NCI-H2107 treated with DMSO at 0.1 percent for 48 hours (cell line): Measurements from ENCODE around the gene UGT8.

Experiments
- DNase-seq: peaks from one replicate; lab custom pipeline; 2025; ENCODE audit not compliant: unreplicated experiment; lab: John Stamatoyannopoulos, UW

UGT8 gene

DNA sequence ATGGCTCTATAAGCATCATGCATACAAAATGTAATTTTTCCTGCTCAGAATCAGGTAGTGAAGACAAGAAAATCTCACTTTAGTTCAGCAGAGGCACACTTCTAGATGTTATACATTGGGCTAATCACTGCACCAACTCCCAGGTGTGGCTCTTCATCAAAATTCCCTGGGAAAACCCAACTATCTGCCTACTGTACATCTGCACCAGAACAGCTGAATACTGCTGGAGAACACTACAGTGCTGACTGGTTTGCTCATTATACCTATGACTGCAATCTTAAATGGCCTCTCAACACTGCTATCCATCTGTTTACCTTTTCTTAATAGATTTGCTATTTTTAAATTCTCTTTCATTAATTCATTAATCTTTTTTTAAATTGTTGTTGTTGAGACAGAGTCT lies 92.0 kb downstream of the UGT8 start:
- DNase-seq = no peak

DNA sequence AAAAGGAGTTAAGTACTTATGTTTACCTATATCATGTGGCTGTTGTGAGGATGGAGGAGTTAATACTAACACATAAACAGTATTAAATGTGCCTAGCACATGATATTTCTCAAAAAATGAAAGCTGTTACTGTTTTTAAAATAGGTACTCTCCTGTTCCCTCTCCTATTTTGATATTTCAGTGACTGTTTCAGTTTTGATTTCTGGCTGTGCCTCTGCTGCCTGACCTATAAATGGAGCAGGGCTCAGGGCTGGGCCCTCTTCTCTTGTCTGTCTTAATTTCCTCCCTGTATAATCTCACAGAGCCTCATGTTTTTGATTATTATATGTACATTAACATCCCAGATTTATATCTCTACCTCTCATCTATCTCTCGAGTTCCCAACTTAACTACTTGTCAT lies 93.3 kb downstream of the UGT8 start:
- no peak for DNase-seq

- DNase-seq = no peak
These were observed 94.4 kb downstream of the UGT8 start for GRCh38 chr4:114692958-114693357.

DNA sequence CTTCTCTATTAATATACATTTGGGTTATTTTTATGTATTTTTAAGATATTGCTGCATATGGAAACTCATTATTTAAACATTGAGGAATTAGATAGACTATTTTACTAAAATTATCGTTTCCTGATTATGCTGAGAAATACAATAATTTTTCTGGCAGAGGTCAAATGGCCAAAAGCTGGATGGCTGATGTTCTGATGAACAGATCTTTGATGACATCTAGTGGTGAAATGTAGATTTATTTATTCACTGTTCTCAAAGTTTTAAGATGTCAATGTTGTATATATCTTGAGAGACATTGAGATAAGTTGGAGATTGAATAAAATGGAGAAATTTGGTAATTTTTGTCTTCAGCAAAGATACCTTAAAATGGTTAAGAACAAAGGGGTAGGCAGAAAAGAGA lies 96.2 kb downstream of the UGT8 start:
- DNase-seq = peak; percentile 3

- no peak for DNase-seq
These were observed 99.6 kb downstream of the UGT8 start for GRCh38 chr4:114698231-114698630.

GRCh38 chr4:114701491-114701890 lies 102.9 kb downstream of the UGT8 start:
- DNase-seq = no peak

GRCh38 chr4:114717432-114717831 lies 118.8 kb downstream of the UGT8 start:
- no peak for DNase-seq

- DNase-seq = no peak
These were observed 126.5 kb downstream of the UGT8 start for GRCh38 chr4:114725066-114725465.

DNA sequence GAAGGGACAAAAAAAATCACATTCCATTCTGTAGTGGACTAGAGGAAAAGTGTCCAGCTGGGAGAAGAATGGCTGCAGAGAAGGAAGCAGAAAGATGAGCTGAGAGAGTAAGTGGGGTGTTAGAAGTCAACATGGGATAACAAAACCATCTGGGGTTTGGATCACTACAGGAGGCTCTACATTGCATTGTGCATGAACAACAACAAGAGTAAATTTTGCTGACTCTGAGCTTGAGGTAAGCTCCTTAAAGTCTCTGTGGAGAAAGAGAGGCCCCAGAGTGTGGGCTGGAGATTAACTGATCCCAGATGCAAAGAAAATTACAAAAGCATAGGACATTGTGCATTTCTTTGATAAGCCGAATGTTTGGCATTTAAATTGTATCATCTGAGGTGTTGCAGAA lies 128.9 kb downstream of the UGT8 start:
- no peak for DNase-seq
